ENCODE results near the gene UBA3. TPM values are rescaled to one million over a fixed set of nuclear protein-coding genes. Genes with fewer than 3 reads are reported as not detected.

The UBA3 gene
- total RNA-seq, result 65.7 and 74.8 TPM in 2 replicates

DNA sequence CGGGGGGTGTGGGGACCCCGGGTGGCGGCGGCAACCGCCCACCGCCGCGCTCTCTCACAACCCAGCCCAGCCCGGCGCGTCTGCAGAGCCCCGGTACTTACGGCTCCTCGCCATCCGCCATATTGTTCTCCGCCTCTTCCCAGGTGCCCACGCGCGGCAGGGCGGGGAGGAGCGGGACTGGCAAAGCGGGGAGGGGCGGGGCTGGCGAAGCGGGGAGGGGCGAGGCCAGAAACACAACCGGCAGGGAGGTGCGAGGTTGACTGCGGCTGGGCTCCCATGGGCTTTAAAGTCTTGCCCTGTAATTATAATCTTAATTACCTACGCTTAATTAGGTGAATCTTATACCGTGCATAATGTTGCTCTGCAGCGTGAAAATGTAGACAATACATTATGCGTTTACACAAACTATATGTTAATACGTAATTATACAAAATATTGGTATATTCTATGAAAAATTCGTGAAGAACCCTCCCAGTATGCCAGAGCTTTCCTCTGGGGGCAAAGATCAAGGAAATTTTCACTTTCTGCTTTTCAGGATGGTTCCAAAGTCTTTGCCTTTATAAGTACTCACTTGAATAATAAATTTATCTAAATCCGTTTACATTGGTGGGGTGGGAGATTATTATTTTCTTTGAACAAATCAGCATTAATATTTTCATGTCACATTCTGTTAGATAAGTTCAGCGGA, at the start of gene UBA3:
Gene UBA3 (minus strand): TSS at position 133 of the 688 bp plus-strand sequence. CDS start 12 bp downstream, at position 121.

DNA sequence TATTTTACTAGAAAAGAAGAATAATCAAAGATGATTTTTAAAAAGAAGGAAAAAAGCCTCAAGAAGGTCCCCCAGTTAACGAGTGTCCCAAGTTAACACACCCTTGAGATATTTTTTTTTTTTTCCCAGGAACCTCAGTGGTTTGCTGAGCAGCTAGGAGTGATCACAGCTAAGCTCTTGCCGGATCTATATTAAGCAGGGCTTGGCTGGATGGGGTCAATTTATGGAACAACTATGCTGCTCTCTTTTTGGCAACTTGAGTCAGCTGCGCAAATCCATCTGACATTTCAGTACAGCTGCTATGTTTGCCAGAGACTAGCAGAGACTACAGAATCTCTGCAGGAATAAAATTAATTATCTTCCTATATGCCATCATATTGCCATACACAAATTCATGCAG, 42.2 kb upstream of the UBA3 start, which contains the start of gene LMOD3:
Gene LMOD3 (minus strand): TSS at position 193 of the 400 bp plus-strand sequence. CDS start 209 bp downstream, outside the sequence.

GRCh38 chr3:69084326-69085167, 4.4 kb upstream of the UBA3 start, which contains the start of gene ARL6IP5:
Gene ARL6IP5 (plus strand): TSS chr3:69084937. CDS start chr3:69085048, 111 bp downstream.

GRCh38 chr3:69051756-69052471, 28.3 kb downstream of the UBA3 start, which contains the start of gene TMF1:
Gene TMF1 (minus strand): TSS chr3:69052333. CDS start chr3:69052086, 247 bp downstream.

GRCh38 chr3:69013253-69014021, 66.7 kb downstream of the UBA3 start, which contains the start of gene EOGT:
Gene EOGT (minus strand): TSS chr3:69013684. CDS start chr3:69009846, 3,838 bp downstream.

Small RNAs within 50 kb of the gene (small RNA-seq; reads per million reads assigned to genes)
- gene MIR3136, result 0.33 reads per million

Other genes starting within 250 kb of the UBA3 start
- gene TAFA4, start 147.8 kb downstream of the UBA3 start, total RNA-seq, result not detected in 2 replicates
- 99.6 and 104 TPM in 2 replicates for gene EOGT, start 66.7 kb downstream of the UBA3 start, total RNA-seq
- 44.9 and 50.3 TPM in 2 replicates for gene TMF1, start 28.0 kb downstream of the UBA3 start, total RNA-seq
- gene ARL6IP5, start 4.6 kb upstream of the UBA3 start, total RNA-seq, result 129 and 135 TPM in 2 replicates
- not detected in 2 replicates for gene LMOD3, start 42.2 kb upstream of the UBA3 start, total RNA-seq